ACC112 (cell line): Measurements from ENCODE around the gene ATAD3C.
"Not testable (repeated sequence)": the region's sequence is repeated elsewhere in the genome, so short reads cannot be mapped to it uniquely, and the experiment has no call there.

Experiments
- H2AFZ ChIP-seq: fragments of 200-600 bp; sonication (generic); one replicate; pipeline ENCODE4 v1.6.0; 2017; ENCODE audit warnings: antibody characterized with exemption, low read length; ENCODE audit not compliant: unreplicated experiment
- H3K27ac ChIP-seq: fragments of 200-600 bp; sonication (generic); 2 replicates; pipeline ENCODE4 v1.5.1; 2014; ENCODE audit warnings: low read depth, mild to moderate bottlenecking, antibody characterized with exemption, low read length, moderate library complexity
- H3K27me3 ChIP-seq: fragments of 200-600 bp; sonication (generic); 2 replicates; pipeline ENCODE4 v1.6.1; 2014; ENCODE audit warnings: mild to moderate bottlenecking, antibody characterized with exemption, low read length, moderate library complexity, mixed read lengths; ENCODE audit not compliant: insufficient read depth
- H3K36me3 ChIP-seq: fragments of 200-600 bp; sonication (generic); 2 replicates; pipeline ENCODE4 v1.6.1; 2016; ENCODE audit warnings: mild to moderate bottlenecking, antibody characterized with exemption, low read length, moderate library complexity, mixed read lengths; ENCODE audit not compliant: insufficient read depth
- H3K4me1 ChIP-seq: fragments of 200-600 bp; sonication (generic); one replicate; pipeline ENCODE4 v1.6.1; 2016; ENCODE audit warnings: low read length, mixed read lengths; ENCODE audit not compliant: insufficient read depth, unreplicated experiment, control insufficient read depth
- H3K4me3 ChIP-seq: fragments of 200-600 bp; sonication (generic); 2 replicates; pipeline ENCODE4 v1.5.1; 2014; ENCODE audit warnings: mild to moderate bottlenecking, low read depth, low read length
- H3K79me2 ChIP-seq: fragments of 200-600 bp; sonication (generic); one replicate; pipeline ENCODE4 v1.6.0; 2016; ENCODE audit warnings: low read length; ENCODE audit not compliant: control insufficient read depth, unreplicated experiment, insufficient read depth

ATAD3C gene

GRCh38 chr1:1452882-1453281, 3.4 kb downstream of the ATAD3C start:
- Histone ChIP-seq H3K27me3 (peaks cover 4% of the 10 kb centered on the region; the same call in 1 of the 2 replicates), H3K4me1 (no peaks in the 10 kb centered on the region), H3K36me3 (no peaks in the 10 kb centered on the region), H3K4me3 (no peak overlapping the region), H2AFZ (no peak overlapping the region), H3K27ac (no peak overlapping the region), H3K79me2 (no peaks in the 10 kb centered on the region)

DNA sequence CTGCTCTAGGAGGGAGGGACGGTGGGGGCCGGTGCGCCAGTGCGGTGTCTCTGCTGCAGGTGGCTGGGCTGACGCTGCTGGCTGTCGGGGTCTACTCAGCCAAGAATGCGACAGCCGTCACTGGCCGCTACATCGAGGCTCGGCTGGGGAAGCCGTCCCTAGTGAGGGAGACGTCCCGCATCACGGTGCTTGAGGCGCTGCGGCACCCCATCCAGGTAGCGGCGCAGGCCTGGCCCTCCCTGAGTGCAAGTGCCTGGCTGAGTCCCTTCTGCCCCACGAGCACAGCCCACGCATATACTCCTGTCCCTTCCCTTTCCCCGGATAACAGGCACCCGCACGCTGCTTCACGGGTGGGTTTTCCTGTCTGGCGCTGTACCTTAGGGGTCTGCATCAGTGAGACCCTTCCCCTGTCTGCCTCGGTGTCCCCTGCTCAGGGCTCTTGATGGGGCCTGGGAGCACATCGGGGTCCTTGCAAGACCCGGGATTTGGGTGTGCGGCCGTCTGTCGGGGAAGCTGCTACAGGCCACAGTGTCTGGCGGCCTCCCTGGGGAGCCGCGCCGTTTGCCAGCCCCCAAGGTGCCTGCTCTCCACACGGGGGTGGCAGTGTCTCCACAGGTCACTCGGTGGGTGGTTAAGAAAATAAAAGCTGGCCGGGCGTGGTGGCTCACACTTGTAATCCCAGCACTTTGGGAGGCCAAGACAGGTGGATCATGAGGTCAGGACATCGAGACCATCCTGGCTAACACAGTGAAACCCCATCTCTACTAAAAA, 5.0 kb downstream of the ATAD3C start:
- H2AFZ ChIP-seq, H3K4me1 ChIP-seq, H3K4me3 ChIP-seq, H3K36me3 ChIP-seq, H3K27me3 ChIP-seq, H3K79me2 ChIP-seq, H3K27ac ChIP-seq: not testable (repeated sequence)

DNA sequence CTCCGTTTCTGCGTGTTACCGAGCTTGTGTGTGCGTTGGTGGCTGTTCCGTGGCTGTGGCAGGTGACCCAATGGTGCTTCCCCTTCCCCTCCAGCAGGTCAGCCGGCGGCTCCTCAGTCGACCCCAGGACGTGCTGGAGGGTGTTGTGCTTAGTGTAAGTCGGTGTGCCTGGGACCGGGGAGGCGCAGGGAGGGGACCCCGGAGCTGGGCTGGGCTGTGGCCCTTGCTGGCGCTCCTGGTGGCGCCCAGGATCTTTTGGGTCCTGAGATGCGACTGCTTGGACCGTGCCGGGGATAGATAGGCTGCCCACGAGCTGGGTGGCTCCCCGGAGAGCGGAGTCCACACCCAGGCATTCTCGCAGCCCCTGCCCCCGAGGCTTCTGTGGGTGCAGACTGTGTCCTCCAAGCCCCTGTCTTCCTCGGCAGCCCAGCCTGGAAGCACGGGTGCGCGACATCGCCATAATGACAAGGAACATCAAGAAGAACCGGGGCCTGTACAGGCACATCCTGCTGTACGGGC, 5.9 kb downstream of the ATAD3C start:
- Histone ChIP-seq H3K27me3 (no peaks in the 10 kb centered on the region), H3K27ac (no peak overlapping the region), H3K4me3 (no peak overlapping the region), H3K4me1 (no peaks in the 10 kb centered on the region), H2AFZ (no peak overlapping the region), H3K79me2 (no peaks in the 10 kb centered on the region), H3K36me3 (no peaks in the 10 kb centered on the region)

GRCh38 chr1:1455934-1456333, 6.4 kb downstream of the ATAD3C start:
- not testable (repeated sequence) for H3K79me2 ChIP-seq, H3K4me3 ChIP-seq, H3K27me3 ChIP-seq, H3K36me3 ChIP-seq, H3K27ac ChIP-seq, H3K4me1 ChIP-seq, H2AFZ ChIP-seq

GRCh38 chr1:1456683-1457255, 7.3 kb downstream of the ATAD3C start:
- not testable (repeated sequence) for H3K4me3 ChIP-seq, H3K4me1 ChIP-seq, H3K27ac ChIP-seq, H3K27me3 ChIP-seq, H2AFZ ChIP-seq, H3K36me3 ChIP-seq, H3K79me2 ChIP-seq

- not testable (repeated sequence) for H3K79me2 ChIP-seq, H3K27me3 ChIP-seq, H3K36me3 ChIP-seq, H2AFZ ChIP-seq, H3K4me1 ChIP-seq, H3K27ac ChIP-seq, H3K4me3 ChIP-seq
These were observed 9.7 kb downstream of the ATAD3C start for GRCh38 chr1:1459156-1459555.

GRCh38 chr1:1459711-1460110, 10.2 kb downstream of the ATAD3C start:
- H3K79me2 ChIP-seq, H3K27ac ChIP-seq, H3K4me1 ChIP-seq, H2AFZ ChIP-seq, H3K4me3 ChIP-seq, H3K27me3 ChIP-seq, H3K36me3 ChIP-seq: not testable (repeated sequence)

DNA sequence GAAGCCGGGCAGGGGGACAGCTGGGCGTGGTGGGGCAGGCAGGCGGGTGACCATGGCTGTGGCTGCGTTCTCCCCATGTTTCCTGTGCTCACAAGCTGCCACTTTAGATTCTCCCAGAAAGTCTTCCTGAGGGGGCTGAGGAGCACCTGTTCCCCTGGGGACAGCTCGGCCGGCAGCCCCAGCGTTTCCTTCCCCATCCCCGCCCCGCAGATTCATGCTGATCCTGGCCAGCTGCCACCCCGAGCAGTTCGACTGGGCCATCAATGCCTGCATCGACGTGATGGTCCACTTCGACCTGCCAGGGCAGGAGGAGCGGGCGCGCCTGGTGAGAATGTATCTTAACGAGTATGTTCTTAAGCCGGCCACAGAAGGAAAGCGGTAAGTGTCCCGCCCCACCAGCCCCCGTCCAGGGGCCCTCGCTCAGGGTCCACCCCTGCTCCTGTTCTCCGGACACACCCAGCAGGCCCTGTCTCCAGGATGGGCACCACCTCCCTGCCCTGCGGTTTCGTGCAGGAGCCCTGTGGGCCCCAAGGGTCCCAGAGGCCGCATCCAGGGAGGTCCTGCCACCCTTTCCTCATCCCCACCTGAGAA, 11.1 kb downstream of the ATAD3C start:
- H3K79me2 ChIP-seq, result no peaks in the 10 kb centered on the region
- H2AFZ ChIP-seq, result no peak overlapping the region
- H3K27ac ChIP-seq, result no peak overlapping the region
- no peaks in the 10 kb centered on the region for H3K36me3 ChIP-seq
- H3K4me1 ChIP-seq, result no peaks in the 10 kb centered on the region
- no peak overlapping the region for H3K4me3 ChIP-seq
- no peaks in the 10 kb centered on the region for H3K27me3 ChIP-seq

DNA sequence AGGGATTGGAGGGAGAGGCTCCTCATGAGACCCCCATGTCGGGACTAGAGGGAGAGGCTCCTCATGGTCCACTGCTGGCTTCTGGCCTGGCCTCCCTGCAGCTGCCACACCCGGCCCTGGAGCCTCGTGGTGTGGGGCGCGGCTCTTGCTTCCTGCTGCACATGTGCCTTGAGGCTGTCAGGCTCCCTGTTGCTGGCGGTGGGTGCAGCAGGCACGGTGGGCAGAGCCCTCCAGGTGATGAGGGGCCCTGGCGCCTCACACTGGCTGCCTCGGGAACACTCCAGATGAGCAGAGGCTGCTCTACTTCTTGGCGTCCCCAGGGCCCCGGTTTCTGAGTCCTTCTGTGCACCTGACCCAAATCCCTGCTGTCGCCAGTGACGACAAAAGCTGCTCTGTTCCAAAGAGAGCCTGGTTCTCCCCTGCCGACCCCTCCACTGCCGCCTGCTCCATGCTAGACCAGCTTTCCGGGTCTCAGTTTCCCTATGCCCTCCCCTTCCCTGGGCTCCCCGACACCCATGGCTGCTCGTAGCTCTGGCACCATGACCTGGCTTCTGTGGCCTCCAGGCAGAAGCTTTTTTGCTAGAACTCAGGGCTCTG, 12.3 kb downstream of the ATAD3C start:
- Histone ChIP-seq H3K4me1 (no peaks in the 10 kb centered on the region), H3K27ac (no peak overlapping the region), H2AFZ (no peak overlapping the region), H3K27me3 (no peaks in the 10 kb centered on the region), H3K4me3 (no peak overlapping the region), H3K36me3 (no peaks in the 10 kb centered on the region), H3K79me2 (no peaks in the 10 kb centered on the region)

DNA sequence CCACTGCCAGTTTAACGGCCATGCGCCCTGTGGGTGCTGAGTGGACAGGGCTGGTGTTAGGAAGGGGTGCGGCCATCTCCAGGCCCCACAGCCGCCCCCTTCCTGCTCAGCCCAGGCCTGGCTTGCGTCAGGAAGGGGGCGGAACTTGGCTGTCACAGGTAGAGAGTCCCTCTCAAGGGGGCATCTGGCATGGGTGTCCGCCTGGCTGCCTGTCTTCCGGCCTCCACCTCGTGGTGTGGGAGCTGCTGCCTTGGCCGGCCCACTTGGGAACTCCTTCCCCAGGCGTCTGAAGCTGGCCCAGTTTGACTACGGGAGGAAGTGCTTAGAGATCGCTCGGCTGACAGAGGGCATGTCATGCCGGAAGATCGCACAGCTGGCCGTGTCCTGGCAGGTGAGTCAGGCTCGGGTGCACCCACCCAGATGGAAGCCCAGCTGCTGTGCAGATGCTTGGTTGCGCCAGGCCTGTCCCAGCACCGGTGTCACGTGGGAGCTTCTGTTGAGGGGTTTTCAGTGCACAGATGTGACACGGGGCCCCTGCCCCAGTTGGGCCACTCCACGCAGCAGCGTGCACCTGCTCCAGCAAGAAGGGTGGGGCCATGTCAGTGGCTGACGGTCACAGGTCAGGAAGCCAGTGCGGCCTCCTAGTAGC, 13.0 kb downstream of the ATAD3C start:
- Histone ChIP-seq H3K27ac (no peak overlapping the region), H3K4me1 (no peaks in the 10 kb centered on the region), H3K36me3 (no peaks in the 10 kb centered on the region), H3K4me3 (no peak overlapping the region), H2AFZ (no peak overlapping the region), H3K79me2 (no peaks in the 10 kb centered on the region), H3K27me3 (no peaks in the 10 kb centered on the region)
